ENCODE results near the gene EPO. TPM values are rescaled to one million over a fixed set of nuclear protein-coding genes. Genes with fewer than 3 reads are reported as not detected.
A peak's percentile ranks its signal among the peaks of the same experiment; 100 is the strongest.

EPO gene
- total RNA-seq, result 0.60 TPM in 1 of 2 replicates, not detected in the other
- polyA plus RNA-seq, result 0.34 and 0.46 TPM in 2 replicates

GRCh38 chr7:100720279-100720670 lies at the start of gene EPO:
EPO (plus strand) TSS chr7:100720468; CDS start chr7:100720981, 513 bp downstream.
- peak in 1 of 2 donors; percentile 12 for DNase-seq (ENCODE audit: low read depth in 1 of 2, low spot score in 1 of 2)
- Histone ChIP-seq H3K4me1 (ENCODE audit: low read depth) (no peaks in the 10 kb centered on the region), H3K27me3 (peaks cover 35% of the 10 kb centered on the region), H3K27ac (no peak within 1 kb of the TSS), H3K4me3 (peak within 1 kb of the TSS; percentile 37), H3K9me3 (ENCODE audit: low read depth) (no peaks in the 10 kb centered on the region), H3K36me3 (no peaks in the 10 kb centered on the region)
- TF ChIP-seq, protein P1, sequence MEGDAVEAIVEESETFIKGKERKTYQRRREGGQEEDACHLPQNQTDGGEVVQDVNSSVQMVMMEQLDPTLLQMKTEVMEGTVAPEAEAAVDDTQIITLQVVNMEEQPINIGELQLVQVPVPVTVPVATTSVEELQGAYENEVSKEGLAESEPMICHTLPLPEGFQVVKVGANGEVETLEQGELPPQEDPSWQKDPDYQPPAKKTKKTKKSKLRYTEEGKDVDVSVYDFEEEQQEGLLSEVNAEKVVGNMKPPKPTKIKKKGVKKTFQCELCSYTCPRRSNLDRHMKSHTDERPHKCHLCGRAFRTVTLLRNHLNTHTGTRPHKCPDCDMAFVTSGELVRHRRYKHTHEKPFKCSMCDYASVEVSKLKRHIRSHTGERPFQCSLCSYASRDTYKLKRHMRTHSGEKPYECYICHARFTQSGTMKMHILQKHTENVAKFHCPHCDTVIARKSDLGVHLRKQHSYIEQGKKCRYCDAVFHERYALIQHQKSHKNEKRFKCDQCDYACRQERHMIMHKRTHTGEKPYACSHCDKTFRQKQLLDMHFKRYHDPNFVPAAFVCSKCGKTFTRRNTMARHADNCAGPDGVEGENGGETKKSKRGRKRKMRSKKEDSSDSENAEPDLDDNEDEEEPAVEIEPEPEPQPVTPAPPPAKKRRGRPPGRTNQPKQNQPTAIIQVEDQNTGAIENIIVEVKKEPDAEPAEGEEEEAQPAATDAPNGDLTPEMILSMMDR (IDR thresholded peaks at IDR 0.05; ENCODE audit: low read depth, low read length), result no peak

GRCh38 chr7:100671353-100672327 lies 48.6 kb upstream of the EPO start:
- TF ChIP-seq, protein P1 (IDR thresholded peaks at IDR 0.05; ENCODE audit: low read depth, low read length), result no peak
- Histone ChIP-seq H3K27me3 (peaks cover 11% of the 10 kb centered on the region), H3K36me3 (no peaks in the 10 kb centered on the region), H3K27ac (no peak overlapping the region), H3K9me3 (ENCODE audit: low read depth) (no peaks in the 10 kb centered on the region), H3K4me1 (ENCODE audit: low read depth) (peaks cover 4% of the 10 kb centered on the region), H3K4me3 (no peak overlapping the region)
- no peak for DNase-seq (ENCODE audit: low read depth in 1 of 2, low spot score in 1 of 2)

DNA sequence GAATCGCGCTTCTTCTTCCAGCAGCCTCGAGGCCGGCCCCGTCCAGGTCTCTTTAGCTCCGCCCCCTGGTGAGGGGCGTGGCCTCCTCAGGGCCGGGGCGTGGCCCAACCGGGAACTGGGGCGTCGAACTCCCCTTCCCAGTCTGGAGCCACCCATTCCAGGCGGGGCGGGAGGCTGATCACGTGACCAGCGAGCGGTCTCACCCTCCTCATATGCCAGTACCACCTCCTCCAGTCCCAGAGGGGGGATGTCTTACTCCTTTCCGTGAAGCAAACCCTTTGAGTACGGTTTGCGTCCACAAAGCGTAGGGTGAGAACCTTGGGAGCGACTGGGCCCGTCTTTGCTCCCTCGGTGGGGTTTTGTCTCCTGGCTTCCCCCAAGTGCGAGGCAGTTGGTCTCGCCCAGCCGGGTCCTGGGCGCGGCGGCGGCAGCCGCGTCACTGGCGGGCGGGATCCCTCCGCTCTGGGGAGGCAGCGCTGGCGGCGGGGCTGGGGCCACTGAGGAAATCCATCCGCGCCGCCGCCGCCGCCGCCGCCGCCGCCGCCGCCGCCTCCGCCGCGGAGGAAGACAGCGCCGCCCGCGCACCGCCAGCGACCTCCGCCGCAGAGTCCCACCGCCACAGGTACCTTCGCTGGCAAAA lies 46.8 kb upstream of the EPO start, which contains the start of gene GNB2:
Gene GNB2, plus strand, starts transcription at position 439 of the 640 bp plus-strand sequence. CDS start 2,526 bp downstream, outside the sequence.
- no peaks in the 10 kb centered on the region for H3K9me3 ChIP-seq (ENCODE audit: low read depth)
- peak within 1 kb of the TSS; percentile 96 for H3K4me3 ChIP-seq
- H3K4me1 ChIP-seq (ENCODE audit: low read depth), result peaks cover 4% of the 10 kb centered on the region
- peak; percentile 97 to 100 for DNase-seq (ENCODE audit: low read depth in 1 of 2, low spot score in 1 of 2)
- H3K27ac ChIP-seq, result peak within 1 kb of the TSS; percentile 98
- H3K36me3 ChIP-seq, result peaks cover 12% of the 10 kb centered on the region
- TF ChIP-seq, protein P1 (IDR thresholded peaks at IDR 0.05; ENCODE audit: low read depth, low read length), result no peak
- H3K27me3 ChIP-seq, result peaks cover 11% of the 10 kb centered on the region

DNA sequence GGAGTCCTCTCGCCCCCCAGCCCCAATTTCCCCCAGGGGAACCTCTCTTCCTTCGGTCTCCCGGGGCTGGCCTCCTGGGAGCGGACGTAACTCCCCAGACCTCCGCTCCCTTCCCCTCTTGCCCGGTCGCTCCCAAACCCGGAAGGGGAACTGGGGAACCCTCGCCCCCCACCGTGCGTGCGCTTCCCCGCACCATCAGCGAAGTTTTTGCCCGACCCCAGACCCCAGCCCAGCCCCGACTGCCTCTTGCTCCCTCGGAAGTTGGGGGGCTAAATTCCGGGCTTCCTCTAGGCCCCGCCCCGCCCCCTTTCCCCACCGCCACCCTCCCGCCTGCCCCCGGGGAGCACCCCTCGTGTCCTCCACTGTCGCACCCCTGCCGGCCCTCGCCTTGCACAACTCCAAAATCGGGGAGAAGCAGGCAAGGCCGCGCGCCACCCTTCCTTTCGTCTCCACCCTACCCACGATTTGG lies 46.3 kb upstream of the EPO start:
- DNase-seq (ENCODE audit: low read depth in 1 of 2, low spot score in 1 of 2), result no peak
- TF ChIP-seq, protein P1 (IDR thresholded peaks at IDR 0.05; ENCODE audit: low read depth, low read length), result no peak
- Histone ChIP-seq H3K36me3 (peaks cover 16% of the 10 kb centered on the region), H3K4me1 (ENCODE audit: low read depth) (peaks cover 4% of the 10 kb centered on the region), H3K9me3 (ENCODE audit: low read depth) (no peaks in the 10 kb centered on the region), H3K27ac (peak overlapping the region; percentile 74), H3K4me3 (peak overlapping the region; percentile 96), H3K27me3 (peaks cover 11% of the 10 kb centered on the region)

GRCh38 chr7:100674411-100675104 lies 45.7 kb upstream of the EPO start:
- H3K36me3 ChIP-seq, result peaks cover 21% of the 10 kb centered on the region
- H3K27ac ChIP-seq, result peak overlapping the region; percentile 74
- peaks cover 10% of the 10 kb centered on the region for H3K27me3 ChIP-seq
- TF ChIP-seq, protein P1 (IDR thresholded peaks at IDR 0.05; ENCODE audit: low read depth, low read length), result no peak
- H3K4me1 ChIP-seq (ENCODE audit: low read depth), result peaks cover 4% of the 10 kb centered on the region
- no peaks in the 10 kb centered on the region for H3K9me3 ChIP-seq (ENCODE audit: low read depth)
- DNase-seq (ENCODE audit: low read depth in 1 of 2, low spot score in 1 of 2), result peak in 1 of 2 donors; percentile 63
- peak overlapping the region; percentile 96 for H3K4me3 ChIP-seq

All from cardiac muscle cell (in vitro differentiated cells and primary cell).